ENCODE measurements around the gene POU2F1.

- TF ChIP-seq CTCF (IDR thresholded peaks at IDR 0.05) (no peak), POLR2A (IDR thresholded peaks at IDR 0.05) (no peak)
Observed at GRCh38 chr1:167232801-167233200, 12.1 kb downstream of the POU2F1 start.

Measured in adrenal gland (tissue), 5 donors.